ENCODE measurements around the gene FGF12. TPM values are rescaled to one million over a fixed set of nuclear protein-coding genes. Genes with fewer than 3 reads are reported as not detected.

FGF12 gene
- total RNA-seq, 4 donors from 2014 or later = 0.94 to 15.9 (median 15.1) TPM

- no peak for ATAC-seq
- peaks cover 0 to 20% (median 0%) of the 10 kb centered on the region in 3 donors for H3K4me1 ChIP-seq
- no peak overlapping the region for H3K4me3 ChIP-seq
- H3K36me3 ChIP-seq = no peaks in the 10 kb centered on the region
- no peak overlapping the region for H3K27ac ChIP-seq
- H3K27me3 ChIP-seq = peaks cover 17% of the 10 kb centered on the region
- TF ChIP-seq POLR2A (IDR thresholded peaks at IDR 0.05) = no peak
- no peak for TF ChIP-seq EP300 (IDR thresholded peaks at IDR 0.05)
- TF ChIP-seq POLR2AphosphoS5 (IDR thresholded peaks at IDR 0.05) = no peak
- TF ChIP-seq CTCF (IDR thresholded peaks at IDR 0.05) = no peak
- WGBS, 2 donors (ENCODE audit: low coverage in 1 of 2) = 83 to 95% methylated on average over 2 of the region's 2 CpGs
- H3K9me3 ChIP-seq = no peaks in the 10 kb centered on the region
Measured at GRCh38 chr3:192413461-192413860, 313.9 kb downstream of the FGF12 start.

GRCh38 chr3:192410684-192410960 lies 316.7 kb downstream of the FGF12 start:
- no peak for TF ChIP-seq CTCF (IDR thresholded peaks at IDR 0.05)
- TF ChIP-seq POLR2A (IDR thresholded peaks at IDR 0.05) = no peak
- TF ChIP-seq EP300 (IDR thresholded peaks at IDR 0.05) = no peak
- TF ChIP-seq POLR2AphosphoS5 (IDR thresholded peaks at IDR 0.05) = no peak
- no peaks in the 10 kb centered on the region for H3K36me3 ChIP-seq
- ATAC-seq = no peak
- no peaks in the 10 kb centered on the region for H3K9me3 ChIP-seq
- peaks cover 0 to 47% (median 0%) of the 10 kb centered on the region in 3 donors for H3K4me1 ChIP-seq
- H3K4me3 ChIP-seq = peak overlapping the region in 1 of 2 donors; percentile 67
- peaks cover 17% of the 10 kb centered on the region for H3K27me3 ChIP-seq
- 60 to 94% methylated on average over 3 to 5 of the region's 5 CpGs for WGBS, 2 donors (ENCODE audit: low coverage in 1 of 2)
- H3K27ac ChIP-seq = peak overlapping the region in 3 of 4 donors; percentile 82 to 90 (median 89)

GRCh38 chr3:192409838-192410683 lies 317.3 kb downstream of the FGF12 start:
- peak overlapping the region; percentile 77 to 90 (median 86) for H3K27ac ChIP-seq
- H3K36me3 ChIP-seq = no peaks in the 10 kb centered on the region
- WGBS, 2 donors (ENCODE audit: low coverage in 1 of 2) = 2% methylated on average over 9 to 10 of the region's 53 CpGs
- ATAC-seq = peak; percentile 58
- H3K9me3 ChIP-seq = no peaks in the 10 kb centered on the region
- peaks cover 0 to 49% (median 0%) of the 10 kb centered on the region in 3 donors for H3K4me1 ChIP-seq
- peak in 3 of 4 experiments; percentile 3 to 39 (median 37) for TF ChIP-seq CTCF (IDR thresholded peaks at IDR 0.05)
- TF ChIP-seq POLR2A (IDR thresholded peaks at IDR 0.05) = no peak
- peaks cover 17% of the 10 kb centered on the region for H3K27me3 ChIP-seq
- H3K4me3 ChIP-seq = peak overlapping the region; percentile 67 to 70

GRCh38 chr3:192409201-192409837 lies 318.0 kb downstream of the FGF12 start:
- TF ChIP-seq CTCF (IDR thresholded peaks at IDR 0.05) = no peak
- no peak for TF ChIP-seq EP300 (IDR thresholded peaks at IDR 0.05)
- TF ChIP-seq POLR2A (IDR thresholded peaks at IDR 0.05) = no peak
- TF ChIP-seq POLR2AphosphoS5 (IDR thresholded peaks at IDR 0.05) = no peak
- Histone ChIP-seq H3K4me3 (peak overlapping the region; percentile 67 to 70), H3K4me1 (peaks cover 0 to 49% (median 0%) of the 10 kb centered on the region in 3 donors), H3K27ac (peak overlapping the region; percentile 77 to 90 (median 86)), H3K36me3 (no peaks in the 10 kb centered on the region), H3K9me3 (no peaks in the 10 kb centered on the region), H3K27me3 (peaks cover 17% of the 10 kb centered on the region)
- ATAC-seq = peak; percentile 70
- 0% methylated on average over 3 of the region's 61 CpGs for WGBS, 2 donors (ENCODE audit: low coverage in 1 of 2)
